ENCODE data around the gene KMT2B.

DNA sequence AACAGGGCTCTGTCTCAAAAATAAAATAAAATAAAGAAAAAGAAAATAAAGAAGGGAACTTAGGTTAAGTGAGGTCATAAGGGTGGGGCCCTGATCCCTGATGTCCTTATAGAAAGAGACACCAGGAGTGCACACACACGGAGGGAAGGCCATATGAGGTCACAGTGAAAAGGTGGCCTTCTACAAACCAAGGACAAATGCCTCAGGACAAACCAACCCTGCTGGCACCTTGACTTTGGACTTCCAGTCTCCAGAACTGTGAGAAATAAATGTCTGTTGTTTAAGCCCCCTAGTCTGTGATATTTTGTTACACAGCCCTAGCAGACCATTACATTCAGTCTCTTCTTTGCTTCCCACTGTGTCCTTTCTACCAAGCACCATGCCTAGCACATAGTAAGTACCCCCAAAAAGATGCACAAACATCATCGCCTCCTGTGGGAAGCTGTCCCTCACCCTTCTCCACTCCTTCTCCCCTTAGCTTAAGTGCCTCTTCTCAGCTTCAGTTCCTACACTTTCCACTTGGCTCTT is 21.8 kb upstream of the KMT2B start:
- TF ChIP-seq POLR2A (IDR thresholded peaks at IDR 0.05) (no peak), POLR2AphosphoS5 (IDR thresholded peaks at IDR 0.05) (no peak)
- TF ChIP-seq, protein P1, sequence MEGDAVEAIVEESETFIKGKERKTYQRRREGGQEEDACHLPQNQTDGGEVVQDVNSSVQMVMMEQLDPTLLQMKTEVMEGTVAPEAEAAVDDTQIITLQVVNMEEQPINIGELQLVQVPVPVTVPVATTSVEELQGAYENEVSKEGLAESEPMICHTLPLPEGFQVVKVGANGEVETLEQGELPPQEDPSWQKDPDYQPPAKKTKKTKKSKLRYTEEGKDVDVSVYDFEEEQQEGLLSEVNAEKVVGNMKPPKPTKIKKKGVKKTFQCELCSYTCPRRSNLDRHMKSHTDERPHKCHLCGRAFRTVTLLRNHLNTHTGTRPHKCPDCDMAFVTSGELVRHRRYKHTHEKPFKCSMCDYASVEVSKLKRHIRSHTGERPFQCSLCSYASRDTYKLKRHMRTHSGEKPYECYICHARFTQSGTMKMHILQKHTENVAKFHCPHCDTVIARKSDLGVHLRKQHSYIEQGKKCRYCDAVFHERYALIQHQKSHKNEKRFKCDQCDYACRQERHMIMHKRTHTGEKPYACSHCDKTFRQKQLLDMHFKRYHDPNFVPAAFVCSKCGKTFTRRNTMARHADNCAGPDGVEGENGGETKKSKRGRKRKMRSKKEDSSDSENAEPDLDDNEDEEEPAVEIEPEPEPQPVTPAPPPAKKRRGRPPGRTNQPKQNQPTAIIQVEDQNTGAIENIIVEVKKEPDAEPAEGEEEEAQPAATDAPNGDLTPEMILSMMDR (IDR thresholded peaks at IDR 0.05) = no peak
